GM12878 (cell line): ENCODE results near the gene GALC. TPM values are rescaled to one million over a fixed set of nuclear protein-coding genes. Genes with fewer than 3 reads are reported as not detected.

Experiments
- ATAC-seq: fragments of 200-7000 bp; cut with Tn5 transposase; 3 replicates; pipeline ENCODE4 v1.9.1; 2020; ENCODE audit warnings: mild to moderate bottlenecking, moderate library complexity
- BruUV-seq: library from RNA; stranded (reverse); fragments of 400-500 nt; replicated peaks from 2 replicates; lab custom pipeline; 2021; lab: Mats Ljungman, UMichigan
- CTCF ChIA-PET: fragments of 300-600 bp; sonication (Branson Sonifier 250); formaldehyde crosslinking; extraction: SDS; loops from one replicate; lab custom pipeline; 2021; ENCODE audit warnings: inconsistent platforms; lab: Yijun Ruan, JAX
- POLR2A ChIA-PET: fragments of 350-600 bp; formaldehyde crosslinking; extraction: SDS; loops from one replicate; lab custom pipeline; 2021; ENCODE audit warnings: inconsistent platforms; lab: Charles Lee
- RAD21 ChIA-PET: fragments of 300-600 bp; sonication (Branson Sonifier 250); formaldehyde crosslinking; loops from one replicate; lab custom pipeline; 2023; ENCODE audit warnings: antibody characterized with exemption; ENCODE audit not compliant: unreplicated experiment; lab: Charles Lee
- SMC1A ChIA-PET: fragments of 300-600 bp; sonication (Branson Sonifier 250); formaldehyde crosslinking; loops from one replicate; lab custom pipeline; 2023; ENCODE audit not compliant: unreplicated experiment, uncharacterized antibody; lab: Charles Lee
- DNase-seq: peaks from one replicate; pipeline ENCODE4 v3.0.0-alpha.2; 2011; ENCODE audit warnings: low read depth, low spot score
- FAIRE-seq: peaks from 3 replicates; lab custom pipeline; 2011; peaks lifted over from hg19 to GRCh38; lab: Jason Lieb, UNC
- H2AFZ ChIP-seq: 2 replicates; pipeline ENCODE4 v1.6.0; 2011; ENCODE audit warnings: low read depth, low read length, control low read depth; ENCODE audit not compliant: control insufficient read depth
- H3K27ac ChIP-seq: 2 replicates; pipeline ENCODE4 v1.5.1; 2011; ENCODE audit warnings: control low read depth; ENCODE audit not compliant: control insufficient read depth, insufficient read depth
- H3K27me3 ChIP-seq, 2 experiments: replicated peaks in 1 of 2; 2 replicates each; pipeline versions ENCODE4 v1.6.0 to v1.6.1; 2011; ENCODE audit warnings: low read length in 1 of 2; ENCODE audit not compliant: control insufficient read depth in 2 of 2, insufficient read depth in 2 of 2
- H3K36me3 ChIP-seq, 2 experiments: 2 replicates each; pipeline ENCODE4 v1.5.1; 2011; ENCODE audit warnings: low read length in 1 of 2; ENCODE audit not compliant: control insufficient read depth in 2 of 2, insufficient read depth in 2 of 2
- H3K4me1 ChIP-seq: 2 replicates; pipeline ENCODE4 v1.6.1; 2011; ENCODE audit warnings: mild to moderate bottlenecking, low read length, moderate library complexity, mixed read lengths; ENCODE audit not compliant: control insufficient read depth, insufficient read depth
- H3K4me2 ChIP-seq: 2 replicates; pipeline ENCODE4 v1.6.0; 2011; ENCODE audit warnings: control low read depth; ENCODE audit not compliant: control insufficient read depth, insufficient read depth
- H3K4me3 ChIP-seq: fragments of 200-600 bp; sonication (generic); 2 replicates; pipeline ENCODE4 v1.5.1; 2016
- H3K79me2 ChIP-seq: 2 replicates; pipeline ENCODE4 v1.6.0; 2011; ENCODE audit warnings: low read length; ENCODE audit not compliant: control insufficient read depth, insufficient read depth
- H3K9ac ChIP-seq: 2 replicates; pipeline ENCODE4 v1.8.0; 2011; ENCODE audit warnings: low read length, control low read depth, mixed read lengths; ENCODE audit not compliant: control insufficient read depth, insufficient read depth
- H3K9me3 ChIP-seq: replicated peaks from 3 replicates; pipeline ENCODE4 v1.5.1; 2011; ENCODE audit warnings: mild to moderate bottlenecking, low read length; ENCODE audit not compliant: control insufficient read depth, insufficient read depth
- H4K20me1 ChIP-seq: 2 replicates; pipeline ENCODE4 v1.6.0; 2011; ENCODE audit not compliant: control insufficient read depth, insufficient read depth
- BRCA1 ChIP-seq: IDR thresholded peaks from 2 replicates; pipeline ENCODE4 v1.6.1; 2011; ENCODE audit warnings: low read depth, low read length, improper control_type of control experiment
- NFYB ChIP-seq: IDR thresholded peaks from 2 replicates; pipeline ENCODE4 v1.6.1; 2011; ENCODE audit warnings: low read depth, mild to moderate bottlenecking, low read length, improper control_type of control experiment, moderate library complexity; ENCODE audit not compliant: insufficient read depth
- NR2C2 ChIP-seq: IDR thresholded peaks from 2 replicates; pipeline ENCODE4 v1.6.1; 2011; ENCODE audit warnings: borderline replicate concordance, low read depth; ENCODE audit not compliant: control insufficient read depth, insufficient read length
- RFX5 ChIP-seq: IDR thresholded peaks from 2 replicates; pipeline ENCODE4 v1.6.1; 2011; ENCODE audit warnings: low read depth, low read length, improper control_type of control experiment
- STAT3 ChIP-seq: IDR thresholded peaks from 2 replicates; pipeline ENCODE4 v1.6.1; 2011; ENCODE audit warnings: low read depth, low read length, improper control_type of control experiment
- TCF7 ChIP-seq: IDR thresholded peaks from 2 replicates; pipeline ENCODE4 v1.6.1; 2014; ENCODE audit warnings: antibody characterized with exemption, borderline replicate concordance
- ZBTB33 ChIP-seq: fragments of 450-650 bp; IDR thresholded peaks from 2 replicates; pipeline ENCODE4 v1.6.1; 2017; ENCODE audit warnings: mild to moderate bottlenecking
- ZNF207 ChIP-seq: fragments of 450-650 bp; IDR thresholded peaks from 2 replicates; pipeline ENCODE4 v1.6.1; 2014; ENCODE audit warnings: antibody characterized with exemption, mild to moderate bottlenecking, borderline replicate concordance
- WGBS: methylation state at CpG from one replicate; pipeline ENCODE4 v1.1.6; 2016; ENCODE audit warnings: low lambda C conversion rate; ENCODE audit not compliant: insufficient replicate concordance, insufficient coverage; ENCODE audit errors: missing lambda C conversion rate; 5-methylcytosine and 5-hydroxymethylcytosine counted together
- in situ Hi-C: fragments of 300-500 bp; cut with MboI; formaldehyde crosslinking; loops from 9 replicates; pipeline ENCODE4 v1.14.3; 2018; ENCODE audit warnings: mixed read lengths
- intact Hi-C: fragments of 100-400 bp; cut with micrococcal nuclease; formaldehyde crosslinking; loops from one replicate; pipeline ENCODE4 v1.14.2; 2022; ENCODE audit not compliant: unreplicated experiment
- polyA plus RNA-seq, 11 experiments: library from polyadenylated mRNA; depleted of rRNA in 4 of 11; unstranded in 6 of 11; stranded (reverse) in 5 of 11; fragments of >200 nt; fragmentation: Nextera tagmentation in 4 of 11; fragmentation: Illumina TruSeq in 1 of 11; extraction: Ambion mirVana in 4 of 11; extraction: Trizol in 1 of 11; gene quantifications; 1 replicate in 1 of 11; 2 replicates in 10 of 11; pipeline versions ENCODE4 v1.2.1 to v1.2.3, GENCODE V29; 2011 to 2016; ENCODE audit warnings: inconsistent platforms in 2 of 11, missing spikeins in 2 of 11, low read depth in 1 of 11
- total RNA-seq, 4 experiments: library from RNA; depleted of rRNA in 3 of 4; stranded (reverse); fragments of >200 nt in 3 of 4; fragmentation: Illumina TruSeq in 1 of 4; extraction: Trizol in 1 of 4; gene quantifications; 2 replicates each; pipeline versions ENCODE4 v1.2.1 to v1.2.3, GENCODE V29; 2013 to 2021

GALC gene
- total and polyA plus RNA-seq, 10 of the 15 experiments (the other 5 are each of a cell fraction or from before 2014, with no cell fraction given): 1.3 to 14.0 (median 4.5) TPM

GRCh38 chr14:87961246-87961645 lies 31.7 kb downstream of the GALC start:
- Histone ChIP-seq H3K4me1 (no peaks in the 10 kb centered on the region), H3K27ac (no peak overlapping the region), H3K4me2 (no peak overlapping the region), H3K9me3 (no peaks in the 10 kb centered on the region; the same call in 2 of the 3 replicates), H3K27me3 (no peaks in the 10 kb centered on the region), H3K9ac (no peak overlapping the region), H2AFZ (no peak overlapping the region), H4K20me1 (no peaks in the 10 kb centered on the region), H3K79me2 (no peaks in the 10 kb centered on the region), H3K4me3 (no peak overlapping the region), H3K36me3 (no peaks in the 10 kb centered on the region)
- in situ Hi-C loops (no loop called here), intact Hi-C loops (no loop called here)
- ChIA-PET POLR2A (no interaction called here), SMC1A (interaction anchor here (1.1 to 1.3 kb wide), 2 partner anchors 15 to 16 kb away, joined by 3 to 4 read pairs; no protein-coding TSS in a partner anchor), CTCF (no interaction called here), RAD21 (no interaction called here)
- TF ChIP-seq BRCA1 (no peak), STAT3 (no peak), ZNF207 (no peak), RFX5 (no peak), NFYB (no peak), ZBTB33 (no peak), TCF7 (no peak), NR2C2 (no peak)
- DNase-seq (no peak), FAIRE-seq (no peak), ATAC-seq (no peak)
- 75% methylated on average over 2 of the region's 2 CpGs for WGBS
- no TSS peak for BruUV-seq
